Mesothelial cell of epicardium (in vitro differentiated cells): Measurements from ENCODE around the gene ZNF519. TPM values are rescaled to one million over a fixed set of nuclear protein-coding genes. Genes with fewer than 3 reads are reported as not detected.

ENCODE experiments used
- DNase-seq, 2 experiments: peaks; one replicate each; pipeline ENCODE4 v3.0.0; 2021; ENCODE audit warnings: low spot score in 2 of 2; ENCODE audit not compliant: unreplicated experiment in 2 of 2
- H3K27ac Mint-ChIP-seq: 2 replicates; pipeline ENCODE4 v1.8.0; 2021; ENCODE audit warnings: mixed read lengths
- H3K27me3 Mint-ChIP-seq: 2 replicates; pipeline ENCODE4 v1.8.0; 2021; ENCODE audit warnings: low read depth, mixed read lengths
- H3K36me3 Mint-ChIP-seq: 2 replicates; pipeline ENCODE4 v1.8.0; 2021; ENCODE audit warnings: mixed read lengths
- H3K4me1 Mint-ChIP-seq: 2 replicates; pipeline ENCODE4 v1.8.0; 2021; ENCODE audit warnings: mixed read lengths
- H3K4me3 Mint-ChIP-seq: 2 replicates; pipeline ENCODE4 v1.8.0; 2021; ENCODE audit warnings: mild to moderate bottlenecking, moderate library complexity, mixed read lengths
- H3K9me3 Mint-ChIP-seq: 2 replicates; pipeline ENCODE4 v1.8.0; 2021; ENCODE audit warnings: mixed read lengths
- CTCF ChIP-seq: fragments of 200-600 bp; sonication (generic); IDR thresholded peaks from one replicate; pipeline ENCODE4 v1.5.0; 2021; ENCODE audit warnings: antibody characterized with exemption; ENCODE audit not compliant: unreplicated experiment
- total RNA-seq: library from RNA; stranded (reverse); gene quantifications from 3 replicates; pipeline ENCODE4 v1.2.1, GENCODE V29; 2021

ZNF519 gene
- total RNA-seq, 1 donor from 2014 or later = 24.0 TPM

GRCh38 chr18:14075196-14075595 is 57.0 kb downstream of the ZNF519 start:
- Mint-ChIP-seq H3K36me3 (peaks cover 2% of the 10 kb centered on the region), H3K27ac (no peak overlapping the region), H3K4me1 (no peaks in the 10 kb centered on the region), H3K4me3 (no peak overlapping the region), H3K27me3 (no peaks in the 10 kb centered on the region), H3K9me3 (peaks cover under 1% of the 10 kb centered on the region)
- TF ChIP-seq CTCF = no peak
- DNase-seq = no peak

- no peak overlapping the region for H3K4me3 Mint-ChIP-seq
- H3K9me3 Mint-ChIP-seq = peaks cover 8% of the 10 kb centered on the region
- H3K27me3 Mint-ChIP-seq = no peaks in the 10 kb centered on the region
- DNase-seq = no peak
- peaks cover 4% of the 10 kb centered on the region for H3K36me3 Mint-ChIP-seq
- H3K27ac Mint-ChIP-seq = no peak overlapping the region
- H3K4me1 Mint-ChIP-seq = no peaks in the 10 kb centered on the region
- TF ChIP-seq CTCF = no peak
These were observed 58.0 kb downstream of the ZNF519 start for GRCh38 chr18:14074187-14074586.

GRCh38 chr18:14053661-14054060 is 78.6 kb downstream of the ZNF519 start:
- H3K9me3 Mint-ChIP-seq = peaks cover 68% of the 10 kb centered on the region
- no peak for DNase-seq
- no peak overlapping the region for H3K4me3 Mint-ChIP-seq
- no peaks in the 10 kb centered on the region for H3K4me1 Mint-ChIP-seq
- H3K27ac Mint-ChIP-seq = no peak overlapping the region
- no peak for TF ChIP-seq CTCF
- H3K27me3 Mint-ChIP-seq = no peaks in the 10 kb centered on the region
- H3K36me3 Mint-ChIP-seq = no peaks in the 10 kb centered on the region

Other genes with a start within 250 kb of the ZNF519 start
- not detected in 3 replicates for gene MC2R, start 216.9 kb downstream of the ZNF519 start, total RNA-seq